ENCODE measurements around the gene GLI2.

GLI2 gene

DNA sequence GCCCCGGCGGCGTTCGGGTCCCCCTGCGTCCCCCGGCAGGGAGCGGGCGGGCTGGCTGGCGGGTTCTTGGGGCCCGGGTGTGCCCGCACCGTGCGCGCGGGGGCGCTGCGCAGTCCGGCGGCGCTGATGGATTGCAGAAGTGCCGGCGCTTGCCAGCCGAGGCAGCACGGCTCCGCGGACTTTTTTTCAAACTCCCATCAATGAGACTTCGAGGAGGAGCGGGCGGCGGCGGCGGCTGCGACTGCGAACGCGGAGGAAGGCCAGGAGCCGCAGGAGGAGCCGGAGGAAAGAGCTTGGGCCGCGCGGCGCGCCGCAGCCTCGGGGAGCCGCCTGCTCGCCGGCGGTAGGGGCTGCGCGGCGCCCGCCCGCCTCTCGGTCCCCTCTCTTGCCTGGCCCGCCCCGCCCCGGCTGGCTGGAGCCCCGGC lies at the start of gene GLI2:
Gene GLI2, plus strand, starts transcription at position 123 of the 425 bp plus-strand sequence. CDS start 61,453 bp downstream, outside the sequence.
- DNase-seq (ENCODE audit: low spot score) = peak; percentile 41

DNA sequence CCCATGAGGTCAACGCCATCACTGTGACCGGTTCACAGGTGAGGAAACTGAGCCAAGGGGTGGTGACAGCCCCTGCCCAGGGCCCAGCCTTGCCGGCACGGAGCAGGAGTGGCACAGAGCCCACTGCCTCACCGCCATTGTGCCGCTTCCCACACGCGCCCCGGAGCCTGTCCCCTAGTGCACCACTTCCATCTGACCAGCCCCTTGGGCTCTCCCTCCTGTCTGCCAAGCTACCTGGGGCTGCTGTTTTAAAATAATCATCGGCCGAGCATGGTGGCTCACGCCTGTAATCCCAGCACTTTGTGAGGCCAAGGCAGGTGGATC lies 49.7 kb upstream of the GLI2 start:
- DNase-seq (ENCODE audit: low spot score) = no peak

GRCh38 chr2:120686511-120687168 lies 49.0 kb upstream of the GLI2 start:
- no peak for DNase-seq (ENCODE audit: low spot score)

DNA sequence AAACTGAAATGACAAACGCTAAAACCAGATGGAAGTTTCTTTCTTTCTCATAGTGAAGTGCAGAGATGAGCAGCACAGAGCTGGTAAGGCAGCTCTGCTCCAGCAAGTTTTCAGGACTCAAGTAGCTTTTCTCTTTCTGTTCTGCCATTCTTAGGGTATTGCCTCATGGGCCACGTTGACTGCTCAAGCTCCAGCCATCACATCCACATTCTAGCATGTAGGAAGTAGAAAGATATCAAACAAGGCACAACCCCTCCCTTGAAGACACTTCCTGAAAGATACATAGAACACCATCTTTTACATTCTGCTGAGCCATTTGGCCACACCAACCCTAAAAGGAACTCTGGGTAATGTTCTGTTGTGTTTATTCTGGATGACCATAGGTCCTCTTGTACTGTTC lies 48.5 kb upstream of the GLI2 start:
- DNase-seq (ENCODE audit: low spot score) = no peak

- no peak for DNase-seq (ENCODE audit: low spot score)
Measured at GRCh38 chr2:120690521-120690920, 45.1 kb upstream of the GLI2 start.

DNA sequence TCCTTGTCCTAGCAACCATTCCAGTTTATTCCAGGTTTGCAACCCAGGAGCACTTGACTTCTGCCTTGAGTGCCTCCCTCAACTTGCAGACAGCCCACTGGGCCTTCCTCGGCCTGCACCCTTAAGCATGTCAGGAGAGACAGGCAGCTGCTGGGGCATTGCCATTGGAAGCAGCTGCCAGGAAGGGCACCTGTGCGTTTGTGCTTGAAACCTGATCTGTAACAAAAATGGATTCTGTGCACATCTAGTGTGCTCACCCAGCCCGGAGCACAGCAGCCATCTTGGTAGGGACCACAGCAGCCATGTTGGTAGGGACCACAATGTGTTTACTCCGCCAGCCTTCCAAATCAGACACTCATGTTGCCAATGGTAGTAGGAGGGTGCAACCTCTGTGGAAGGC lies 44.3 kb upstream of the GLI2 start:
- no peak for DNase-seq (ENCODE audit: low spot score)

DNA sequence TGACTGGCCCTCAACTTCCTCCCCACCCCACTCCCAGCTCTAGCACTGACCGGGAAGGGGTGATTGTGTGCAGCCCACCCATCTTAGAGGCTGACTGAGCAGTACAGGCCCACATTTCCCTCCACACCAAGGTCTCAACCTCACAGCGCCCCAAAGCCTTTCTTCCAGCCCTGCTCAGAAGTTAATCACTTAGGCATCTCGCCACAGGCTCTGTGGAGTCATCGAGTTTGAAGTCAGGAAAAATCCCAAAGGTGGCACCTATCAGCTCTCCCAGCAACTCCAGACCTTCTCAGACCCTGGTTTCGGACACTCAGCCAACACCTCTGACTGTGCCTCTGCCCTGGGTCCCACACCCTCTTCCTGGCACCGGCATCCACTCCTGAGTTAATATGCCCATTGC lies 43.0 kb upstream of the GLI2 start:
- DNase-seq (ENCODE audit: low spot score) = no peak

- DNase-seq (ENCODE audit: low spot score) = no peak
Measured at GRCh38 chr2:120693121-120693520, 42.5 kb upstream of the GLI2 start.

- DNase-seq (ENCODE audit: low spot score) = no peak
Measured at GRCh38 chr2:120694034-120694433, 41.6 kb upstream of the GLI2 start.

GRCh38 chr2:120697471-120697870 lies 38.2 kb upstream of the GLI2 start:
- no peak for DNase-seq (ENCODE audit: low spot score)

- no peak for DNase-seq (ENCODE audit: low spot score)
Measured at GRCh38 chr2:120699292-120699691, 36.4 kb upstream of the GLI2 start.

GRCh38 chr2:120700659-120701058 lies 35.0 kb upstream of the GLI2 start:
- no peak for DNase-seq (ENCODE audit: low spot score)

DNA sequence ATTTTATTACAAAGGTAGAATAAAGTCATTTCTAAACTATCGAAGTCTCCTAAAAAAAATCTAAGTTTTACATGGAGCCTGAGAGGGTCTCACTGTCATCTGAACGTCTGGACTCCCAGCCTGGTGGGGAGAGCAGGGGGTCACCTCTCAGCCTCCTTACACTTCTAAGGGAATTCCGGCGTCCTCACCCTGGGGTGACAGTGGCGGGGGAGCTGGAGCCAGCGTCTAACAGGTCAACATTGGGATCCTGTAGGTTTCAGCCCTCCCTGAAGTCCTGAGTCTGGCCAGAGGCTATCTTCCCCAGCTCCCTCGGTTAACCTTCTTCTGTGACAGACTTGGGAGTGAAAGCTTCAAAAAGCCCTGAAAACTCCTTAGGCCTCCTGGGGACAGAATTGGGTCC lies 34.6 kb upstream of the GLI2 start:
- DNase-seq (ENCODE audit: low spot score) = no peak

DNA sequence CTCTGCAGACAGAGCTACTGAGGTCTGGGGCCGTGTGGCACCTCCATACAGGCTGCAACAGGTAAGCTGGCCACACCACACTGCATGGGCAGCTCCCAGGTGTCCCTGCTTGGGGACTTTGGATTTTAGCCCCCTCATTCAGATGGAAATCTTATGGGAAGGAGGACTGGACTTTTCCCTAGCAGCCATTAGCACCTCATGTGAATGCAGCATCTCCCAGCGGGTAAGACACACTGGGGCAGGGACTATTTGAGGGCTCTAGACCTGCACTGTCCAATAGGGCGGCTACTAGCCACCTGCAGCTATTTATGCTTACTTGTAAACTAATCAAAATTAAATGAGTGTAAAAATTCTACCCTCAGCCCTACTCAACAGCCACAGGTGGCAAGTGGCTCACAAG lies 34.2 kb upstream of the GLI2 start:
- no peak for DNase-seq (ENCODE audit: low spot score)

DNA sequence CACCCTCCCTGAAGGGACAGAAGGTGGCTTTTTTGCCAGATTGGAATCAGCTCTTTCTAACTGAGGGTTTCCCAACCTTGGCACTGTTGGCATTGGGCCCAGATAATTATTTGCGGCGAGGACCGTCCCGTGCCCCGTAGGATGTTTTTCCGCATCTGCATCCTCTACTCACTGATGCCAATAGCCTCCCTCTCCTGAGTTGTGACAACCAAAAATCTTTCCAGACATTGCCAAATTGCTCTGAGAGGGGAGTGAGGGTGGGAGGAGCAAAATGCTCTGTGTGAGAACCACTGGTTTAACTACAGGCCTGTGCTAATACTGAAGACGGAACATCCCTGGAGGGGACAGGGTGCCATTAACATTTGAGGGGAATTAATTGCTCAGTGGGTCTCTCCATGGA lies 33.6 kb upstream of the GLI2 start:
- DNase-seq (ENCODE audit: low spot score) = no peak

DNA sequence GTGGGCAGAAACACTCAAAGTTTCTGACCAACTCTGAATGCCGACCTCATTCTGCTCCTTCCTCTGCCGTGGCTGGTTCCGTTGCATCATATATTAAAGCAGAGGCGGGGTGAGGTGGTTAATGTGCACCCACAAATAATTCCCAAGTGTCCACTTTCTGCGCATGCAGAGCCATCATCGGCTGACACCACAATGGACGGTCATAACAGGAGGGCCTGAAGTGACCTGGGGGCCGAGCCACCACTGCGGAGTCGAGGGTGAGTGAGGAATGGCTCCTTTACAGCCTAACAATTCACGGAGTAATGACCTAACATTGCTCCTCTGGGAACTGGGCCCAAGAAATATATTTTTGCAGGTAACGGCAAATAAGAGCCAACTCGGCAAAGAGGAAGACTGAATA lies 32.9 kb upstream of the GLI2 start:
- no peak for DNase-seq (ENCODE audit: low spot score)

- DNase-seq (ENCODE audit: low spot score) = peak; percentile 66
Measured at GRCh38 chr2:120703330-120703994, 32.2 kb upstream of the GLI2 start.

GRCh38 chr2:120704696-120705095 lies 31.0 kb upstream of the GLI2 start:
- no peak for DNase-seq (ENCODE audit: low spot score)

DNA sequence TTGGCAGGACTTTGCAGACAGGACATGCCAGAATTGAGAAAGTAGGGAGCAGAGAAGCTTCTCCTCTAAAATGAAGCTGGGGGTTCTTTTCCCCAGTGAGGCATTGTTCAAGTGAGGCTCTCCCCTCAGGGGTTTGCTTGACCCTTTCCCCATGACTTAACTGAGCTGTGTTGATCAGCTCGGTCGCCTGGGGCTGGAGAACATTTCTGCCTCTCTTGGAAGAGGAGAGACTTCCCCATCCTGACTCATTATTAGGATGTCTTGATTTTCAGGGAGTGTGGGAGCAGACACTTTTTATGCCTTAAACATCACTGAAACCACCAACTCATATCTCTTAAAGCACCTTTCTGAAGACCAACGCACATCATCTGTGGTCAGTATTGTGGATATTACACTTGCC lies 27.9 kb upstream of the GLI2 start:
- no peak for DNase-seq (ENCODE audit: low spot score)

DNA sequence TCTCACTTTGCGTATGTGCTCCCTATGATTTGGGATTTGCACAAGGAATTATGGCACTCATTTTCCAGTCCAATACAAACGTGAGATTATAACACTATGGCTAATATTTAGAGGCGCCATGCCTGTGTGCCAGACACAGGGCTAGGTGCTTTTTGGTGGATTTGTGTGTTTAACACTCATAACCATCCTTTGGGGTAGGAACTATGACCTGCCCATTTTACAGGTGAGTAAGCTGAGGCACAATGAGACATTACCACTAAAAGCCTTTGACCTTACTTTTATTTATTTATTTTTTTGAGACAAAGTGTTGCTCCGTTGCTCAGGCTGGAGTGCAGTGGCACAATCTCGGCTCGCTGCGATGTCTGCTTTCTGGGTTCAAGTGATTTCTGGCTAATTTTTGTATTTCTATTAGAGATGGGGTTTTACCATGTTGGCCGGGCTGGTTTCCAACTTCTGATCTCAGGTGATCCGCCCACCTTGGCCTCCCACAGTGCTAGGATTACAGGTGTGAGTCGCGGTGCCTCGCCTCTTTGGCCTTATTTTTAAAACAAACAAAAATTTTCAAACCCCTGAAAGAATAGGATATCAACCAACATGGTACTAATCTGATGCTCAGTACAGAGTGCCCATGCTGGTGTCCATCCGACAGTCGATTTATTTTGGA lies 26.6 kb upstream of the GLI2 start:
- DNase-seq (ENCODE audit: low spot score) = no peak

DNA sequence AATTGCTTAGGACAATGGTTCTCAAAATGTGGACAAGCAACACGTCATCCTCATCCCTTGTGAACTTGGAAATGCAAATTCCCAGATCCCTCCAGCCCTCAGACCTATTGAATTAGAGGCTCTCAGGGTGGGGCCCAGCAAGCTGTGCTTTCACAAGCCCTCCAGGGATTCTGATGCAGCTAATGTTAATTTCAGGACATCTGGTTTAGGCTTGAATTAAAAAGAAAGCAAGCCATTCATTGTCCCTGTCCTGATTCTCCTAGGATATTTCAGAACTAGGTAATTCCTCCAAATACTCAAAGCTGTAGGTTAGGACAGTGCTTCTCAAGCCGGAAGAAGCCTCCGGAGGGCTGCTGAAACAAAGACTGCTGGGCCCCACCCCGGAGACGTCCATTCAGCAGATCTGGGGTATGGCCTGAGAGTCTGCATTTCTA lies 26.0 kb upstream of the GLI2 start:
- DNase-seq (ENCODE audit: low spot score) = no peak

DNA sequence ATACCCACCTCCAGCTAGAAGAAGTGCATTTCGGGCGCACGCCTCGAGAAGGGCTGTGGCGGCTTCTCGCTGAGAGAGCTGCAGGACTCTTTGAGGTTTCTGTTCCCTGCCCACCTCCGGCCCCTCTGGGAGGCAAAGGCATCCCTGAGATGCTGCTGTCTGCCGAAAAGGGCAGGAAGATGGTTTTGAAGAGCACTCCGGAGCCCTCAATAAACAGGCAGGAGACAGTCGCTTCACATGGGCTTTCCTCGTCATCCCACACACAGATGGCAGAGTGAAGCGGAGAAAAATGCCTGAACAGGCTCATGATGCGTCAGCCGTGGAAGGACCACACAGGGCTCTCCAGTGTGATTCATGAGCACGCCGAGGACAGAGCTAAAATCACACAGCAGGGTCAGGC lies 25.4 kb upstream of the GLI2 start:
- no peak for DNase-seq (ENCODE audit: low spot score)

- DNase-seq (ENCODE audit: low spot score) = no peak
Measured at GRCh38 chr2:120711694-120712093, 24.0 kb upstream of the GLI2 start.
